NCI-H2227 (cell line): ENCODE data around the gene FKBP3.

Source experiments
- DNase-seq: peaks from one replicate; lab custom pipeline; 2025; ENCODE audit not compliant: unreplicated experiment; lab: John Stamatoyannopoulos, UW

The FKBP3 gene

DNA sequence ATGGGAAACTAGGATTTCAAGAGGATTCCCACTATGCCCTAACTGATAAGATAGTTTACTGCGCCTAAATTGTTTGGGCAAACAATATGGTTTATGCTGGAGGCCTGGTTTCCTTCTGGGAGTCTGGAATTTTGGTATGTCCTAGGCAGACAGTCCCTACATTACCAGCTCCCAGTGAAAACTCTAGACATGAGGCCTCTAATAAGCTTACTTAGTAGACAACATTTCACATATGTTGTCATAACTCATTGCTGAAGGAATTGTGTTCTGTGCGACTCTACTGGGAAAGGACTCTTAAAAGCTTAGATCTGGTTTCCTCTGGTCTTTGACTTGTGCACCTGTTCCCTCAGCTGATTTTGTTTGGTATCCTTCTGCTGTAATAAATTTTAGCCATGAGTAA, 68.3 kb downstream of the FKBP3 start:
- DNase-seq: no peak
